Measurements from ENCODE around the gene TMEM140.

The TMEM140 gene

DNA sequence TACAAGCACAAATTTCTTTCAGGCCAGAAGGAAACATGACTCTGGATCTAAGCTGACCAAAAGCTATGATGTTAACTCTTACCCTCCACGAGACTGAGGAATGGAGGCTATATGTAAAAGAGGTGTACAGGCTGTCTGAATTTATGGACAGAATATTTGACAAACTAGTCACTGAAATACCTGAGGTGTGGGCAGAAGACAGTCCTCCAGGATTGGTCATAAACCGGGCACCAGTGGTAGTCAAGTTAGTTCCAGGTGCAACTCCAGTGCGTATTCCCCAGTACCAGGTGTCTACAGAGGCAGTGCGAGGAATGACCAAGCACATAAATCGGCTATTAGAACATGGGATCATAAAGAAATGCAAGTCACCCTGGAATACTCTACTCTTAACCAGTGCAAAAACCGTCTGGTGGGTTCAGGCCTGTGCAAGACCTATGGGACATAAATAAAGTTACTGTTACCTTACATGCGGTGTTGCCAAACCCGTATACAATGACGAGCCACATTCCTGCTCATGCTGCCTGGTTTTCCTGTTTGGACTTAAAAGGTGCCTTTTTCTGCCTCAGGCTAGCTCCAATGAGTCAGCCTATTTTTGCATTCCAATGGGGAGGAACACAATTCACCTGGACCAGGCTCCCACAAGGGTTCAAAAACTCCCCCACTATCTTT lies 29.3 kb downstream of the TMEM140 start:
- DNase-seq: no peak

DNA sequence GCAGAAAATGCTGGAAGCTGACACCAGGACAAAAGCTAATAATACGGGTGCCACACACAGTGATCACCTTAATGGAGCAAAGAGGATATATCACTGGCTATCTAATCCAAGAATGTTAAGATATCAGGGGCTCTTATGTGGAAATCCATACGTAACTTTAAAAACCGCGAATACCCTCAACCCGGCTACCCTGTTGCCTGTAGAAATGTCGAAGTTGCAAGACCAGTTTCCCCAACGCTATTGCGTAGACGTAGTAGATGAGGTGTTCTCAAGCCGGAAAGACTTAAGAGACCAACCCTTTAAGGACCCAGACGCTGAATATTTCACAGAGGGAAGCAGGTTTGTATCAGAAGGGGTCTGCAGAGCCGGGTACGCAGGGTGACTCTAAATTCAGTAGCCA lies 30.5 kb downstream of the TMEM140 start:
- DNase-seq: no peak

DNA sequence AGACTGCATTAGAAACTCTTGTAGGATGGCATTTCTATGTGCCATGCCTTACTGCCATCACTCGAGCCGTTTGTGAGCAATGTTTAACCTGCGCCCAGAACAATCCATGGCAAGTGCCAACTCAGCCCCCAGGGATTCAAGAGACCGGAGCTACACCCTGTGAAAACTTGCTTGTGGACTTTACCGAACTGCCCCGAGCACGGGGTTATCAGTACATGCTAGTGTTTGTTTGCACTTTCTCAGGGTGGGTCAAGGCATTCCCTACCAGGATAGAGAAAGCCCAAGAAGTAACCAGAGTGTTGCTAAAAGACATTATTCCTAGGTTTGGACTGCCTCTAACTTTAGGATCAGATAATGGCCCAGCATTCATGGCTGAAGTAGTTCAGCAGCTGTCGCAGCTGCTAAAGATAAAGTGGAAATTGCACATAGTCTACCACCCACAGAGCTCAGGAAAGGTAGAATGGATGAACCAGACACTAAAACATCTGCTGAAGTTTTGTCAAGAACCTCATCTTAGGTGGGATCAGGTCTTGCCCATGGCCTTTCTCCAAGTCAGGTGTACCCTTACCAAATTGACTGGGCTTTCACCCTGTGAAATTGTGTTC lies 31.6 kb downstream of the TMEM140 start:
- DNase-seq: no peak

DNA sequence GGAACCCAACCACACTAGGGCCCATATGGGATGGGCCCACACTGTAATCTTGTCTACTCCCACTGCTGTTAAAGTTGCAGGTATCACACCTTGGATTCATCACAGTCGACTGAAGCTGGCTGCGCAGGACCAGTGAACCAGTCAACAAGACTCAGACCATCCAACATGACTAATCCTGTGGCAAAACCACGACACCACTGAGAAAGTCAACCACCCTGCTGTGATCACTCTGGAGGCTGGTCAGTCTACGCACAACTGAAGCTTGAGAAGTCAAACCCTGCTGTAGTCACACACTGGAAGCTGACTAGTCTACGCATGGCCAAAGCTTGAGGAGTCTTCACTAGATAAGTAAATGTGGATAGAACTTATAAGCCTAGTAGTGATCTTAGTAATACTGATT lies 32.2 kb downstream of the TMEM140 start:
- DNase-seq: no peak

DNA sequence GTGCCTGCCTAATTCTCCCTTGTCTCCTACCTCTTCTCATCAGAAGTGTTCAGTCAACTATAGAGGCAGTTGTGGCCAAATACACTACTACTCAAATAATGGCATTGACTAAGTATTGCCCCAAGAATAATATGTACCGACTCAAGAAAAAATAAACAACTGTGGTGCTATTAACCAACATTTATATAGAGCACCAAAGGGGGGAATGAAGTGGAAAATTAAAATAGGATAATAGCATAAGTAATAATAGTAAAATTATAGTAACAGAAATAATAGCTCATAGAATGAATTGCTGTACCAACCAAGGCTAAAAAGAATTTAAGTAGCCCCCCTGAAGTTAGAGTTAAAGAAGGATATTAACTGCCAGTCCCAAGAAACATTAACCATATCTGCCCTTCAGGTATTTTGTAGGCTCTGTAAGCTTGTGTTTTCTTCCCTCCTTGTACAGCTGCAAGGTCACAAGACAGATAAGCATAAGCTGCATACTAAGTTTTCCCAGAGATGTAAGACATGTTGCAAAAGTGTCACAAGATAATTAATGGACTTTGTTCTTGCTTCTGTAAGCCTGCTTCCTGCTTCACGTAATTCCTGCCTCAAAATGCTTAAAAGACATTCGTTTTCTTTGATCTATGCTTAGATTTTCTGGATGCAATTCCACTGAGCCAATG lies 33.5 kb downstream of the TMEM140 start:
- DNase-seq: no peak

DNA sequence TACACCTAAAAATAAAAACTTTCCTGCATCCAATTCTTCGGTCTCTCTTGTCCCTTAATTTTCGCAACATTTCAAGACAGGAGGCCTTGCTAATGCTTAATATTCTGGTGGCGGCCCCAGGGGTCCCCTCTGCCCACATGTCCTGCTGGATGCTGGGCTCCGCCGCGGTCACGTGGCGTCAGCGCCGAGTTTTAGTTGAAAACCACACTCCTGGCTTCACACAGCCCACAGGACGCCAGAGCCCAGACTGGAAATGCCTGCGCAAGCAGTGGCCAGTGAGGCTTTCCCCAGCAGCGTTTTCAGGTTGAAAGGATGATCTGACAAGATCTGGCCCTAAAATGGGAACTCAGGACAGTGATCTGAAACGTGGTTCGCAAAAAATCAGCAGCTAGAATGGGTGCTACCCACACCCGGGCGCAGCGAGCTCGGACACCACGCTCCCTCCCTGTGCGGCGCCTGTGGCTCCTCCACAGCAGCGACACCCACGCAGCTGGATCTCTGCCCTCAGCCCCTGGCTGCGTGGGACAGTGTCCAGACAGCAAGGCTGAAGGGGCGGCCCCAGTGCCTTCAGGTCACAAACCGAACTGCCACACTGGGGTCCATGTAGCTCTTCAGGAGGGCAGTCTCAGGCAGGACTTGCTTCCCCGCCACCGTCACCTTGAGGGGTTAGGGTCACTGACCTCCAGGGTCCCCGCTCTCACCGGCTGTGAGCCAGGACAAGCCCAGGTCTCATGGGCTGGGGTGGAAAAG lies 34.2 kb downstream of the TMEM140 start:
- no peak for DNase-seq

DNA sequence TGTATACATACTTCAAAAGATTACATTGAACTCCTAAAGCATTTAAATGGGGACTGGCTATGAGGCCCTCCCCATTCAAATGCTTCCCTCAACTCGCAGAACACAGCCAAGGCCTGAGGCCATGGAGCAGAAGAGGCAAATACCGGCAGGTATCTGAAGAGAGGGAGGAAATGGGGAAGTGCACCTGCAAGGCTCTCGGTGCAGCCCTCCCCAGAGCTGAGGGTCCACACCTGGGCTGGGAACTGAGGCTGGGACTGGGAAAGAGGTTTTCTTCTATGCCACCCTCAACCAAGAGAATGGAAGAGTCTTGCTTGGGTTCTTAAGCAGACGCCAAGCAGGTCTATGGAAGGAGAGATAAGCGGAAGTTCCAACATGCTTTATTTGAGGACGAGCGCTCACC lies 35.6 kb downstream of the TMEM140 start:
- DNase-seq: no peak

DNA sequence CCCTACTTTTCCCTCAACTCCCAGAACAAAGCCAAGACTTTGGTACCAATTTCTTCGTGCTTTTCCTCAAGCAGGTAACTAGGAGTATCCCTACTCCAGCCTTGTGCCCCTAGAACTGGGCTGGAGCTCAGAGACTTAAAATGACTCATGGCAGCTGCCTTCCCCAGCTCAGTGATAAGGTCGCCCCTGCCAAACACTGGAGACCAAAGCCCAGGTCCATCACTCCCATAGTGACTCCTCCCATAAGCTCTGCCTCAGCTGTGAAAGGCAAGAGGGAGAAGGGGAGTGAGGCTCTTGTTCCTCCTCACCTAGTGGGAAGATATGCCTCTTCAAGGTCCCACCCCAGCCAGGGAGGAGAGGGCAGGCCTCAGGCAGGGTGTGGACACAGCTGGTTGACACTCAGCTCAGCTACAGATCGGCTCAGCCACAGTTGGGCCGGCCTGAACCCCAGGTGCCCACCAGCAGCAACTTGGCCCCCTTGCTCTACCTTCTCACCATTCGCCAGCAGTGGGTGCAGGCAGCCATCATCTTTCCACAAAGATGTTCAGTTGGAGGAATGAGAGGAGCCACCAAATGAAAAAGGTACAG lies 36.5 kb downstream of the TMEM140 start:
- DNase-seq: no peak

DNA sequence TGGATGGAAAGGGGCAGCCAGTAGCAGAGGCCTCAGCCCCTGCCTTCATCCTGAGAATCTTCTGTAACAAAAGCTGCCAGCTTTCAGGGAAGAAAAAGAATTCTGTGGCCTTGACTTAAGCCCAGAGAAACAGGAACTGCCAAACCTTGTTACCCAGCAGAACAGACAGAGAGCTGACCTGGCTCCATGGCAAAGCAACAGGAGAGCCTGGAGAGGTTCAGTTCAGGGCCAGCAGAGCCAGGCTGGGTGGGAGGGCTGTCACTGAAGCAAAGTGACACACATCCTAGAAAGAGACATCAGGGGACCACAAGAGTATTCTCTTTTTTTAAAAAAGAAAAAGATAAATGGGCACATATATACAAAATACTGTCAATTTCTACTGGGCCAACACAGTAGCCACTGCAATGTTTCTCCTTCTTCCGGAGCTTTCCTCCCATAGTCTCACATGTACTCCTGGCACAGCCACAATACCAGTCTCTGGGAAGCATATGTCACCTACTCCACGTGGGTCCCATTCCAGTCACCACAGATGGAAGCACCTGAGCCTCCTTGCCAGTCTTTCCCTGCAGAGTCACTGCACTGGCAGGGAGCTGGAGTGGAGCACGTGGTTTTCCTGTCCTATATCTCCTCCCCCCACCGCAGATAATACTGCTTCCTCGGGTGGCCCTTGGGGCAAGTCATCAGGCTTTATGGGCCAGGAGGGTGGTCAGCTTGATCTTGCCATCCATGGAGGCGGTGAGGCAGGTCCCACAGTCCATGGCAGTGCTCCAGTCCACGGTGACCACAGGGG lies 37.8 kb downstream of the TMEM140 start:
- no peak for DNase-seq

DNA sequence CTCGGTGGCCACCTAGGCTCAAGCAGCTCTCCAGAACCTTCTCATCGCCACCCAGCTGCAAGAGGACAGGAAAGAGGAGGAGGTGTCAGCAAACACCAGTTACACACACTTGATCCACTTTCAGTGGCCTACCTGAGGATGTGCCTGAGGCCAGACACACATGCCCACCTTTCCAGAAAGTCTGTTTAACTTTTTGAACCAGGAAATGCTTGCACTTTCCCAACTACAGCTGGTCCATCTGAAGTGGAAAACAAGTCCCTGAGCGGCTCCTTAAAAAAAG lies 38.3 kb downstream of the TMEM140 start:
- no peak for DNase-seq

DNA sequence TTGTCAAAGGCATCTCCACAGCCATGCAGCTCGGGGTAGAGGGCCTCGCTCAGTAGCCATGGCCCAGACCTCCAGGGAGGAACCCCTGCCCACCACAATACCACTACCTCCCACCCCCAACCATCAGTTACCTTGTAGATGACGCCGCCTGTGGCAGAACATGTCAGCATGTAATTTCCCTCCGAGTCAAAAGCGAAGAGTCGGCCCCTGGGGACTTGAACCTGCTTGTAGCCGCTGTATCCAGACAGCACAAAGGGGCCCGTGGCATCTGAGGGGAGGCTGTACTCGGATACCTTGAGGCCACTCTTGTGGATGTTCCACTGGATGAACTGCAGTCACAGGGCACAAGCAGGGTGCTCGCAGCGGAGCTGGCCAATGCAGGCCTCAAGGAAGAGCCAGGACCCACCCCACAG lies 39.0 kb downstream of the TMEM140 start:
- no peak for DNase-seq

DNA sequence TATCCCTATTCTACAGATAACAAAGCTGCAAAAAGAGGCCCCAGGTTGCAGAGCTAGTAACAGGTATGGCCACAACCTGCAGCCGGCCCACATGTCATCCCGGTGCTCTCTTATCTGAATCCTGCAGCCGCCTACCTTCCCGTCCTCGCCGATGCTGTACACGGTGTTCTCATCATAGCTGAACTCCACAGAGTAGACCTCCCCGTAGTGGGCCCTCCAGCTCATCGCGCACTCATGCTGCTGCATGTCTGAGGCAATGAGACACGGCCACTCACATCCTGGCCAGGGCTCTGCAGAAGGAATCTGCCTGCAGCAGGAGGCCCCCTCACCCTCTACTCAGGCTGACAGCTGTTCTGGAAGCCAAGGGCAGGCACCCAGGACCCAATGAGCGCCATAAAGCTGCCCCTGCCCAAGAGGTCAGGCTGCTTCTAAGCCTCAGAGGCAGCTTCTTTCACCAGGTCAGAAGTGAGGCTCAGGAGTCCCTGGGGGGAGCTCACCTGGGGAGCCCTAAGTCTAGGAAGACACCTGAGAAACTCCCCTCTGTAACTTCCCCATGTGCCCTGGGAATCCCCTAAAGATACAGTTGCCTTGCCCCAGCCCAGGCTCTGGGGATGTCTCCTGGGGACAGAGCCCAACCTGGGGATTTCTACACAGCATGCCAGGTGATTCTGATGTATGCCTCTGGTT lies 40.6 kb downstream of the TMEM140 start:
- DNase-seq: no peak

DNA sequence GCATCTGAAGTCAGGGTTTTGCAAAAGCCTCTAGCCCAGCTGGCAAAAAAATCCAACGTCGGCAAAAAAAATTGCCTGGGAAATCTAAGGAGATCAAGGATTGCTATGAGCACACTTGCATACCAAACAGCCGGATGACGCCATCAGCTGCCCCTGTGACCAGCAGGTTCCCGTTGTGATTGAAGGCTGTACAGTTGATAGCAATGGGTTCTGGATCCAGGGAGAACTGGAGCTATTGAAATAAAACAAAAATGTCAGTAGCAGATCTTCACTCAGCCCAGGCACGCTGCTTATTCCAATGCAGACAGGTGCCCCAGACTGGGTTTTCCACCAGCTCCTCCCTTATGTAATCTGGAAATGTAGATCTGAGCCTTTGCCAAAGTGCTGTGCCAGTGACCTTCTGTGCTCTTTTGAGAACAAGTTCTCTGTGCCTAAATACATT lies 41.4 kb downstream of the TMEM140 start:
- no peak for DNase-seq

DNA sequence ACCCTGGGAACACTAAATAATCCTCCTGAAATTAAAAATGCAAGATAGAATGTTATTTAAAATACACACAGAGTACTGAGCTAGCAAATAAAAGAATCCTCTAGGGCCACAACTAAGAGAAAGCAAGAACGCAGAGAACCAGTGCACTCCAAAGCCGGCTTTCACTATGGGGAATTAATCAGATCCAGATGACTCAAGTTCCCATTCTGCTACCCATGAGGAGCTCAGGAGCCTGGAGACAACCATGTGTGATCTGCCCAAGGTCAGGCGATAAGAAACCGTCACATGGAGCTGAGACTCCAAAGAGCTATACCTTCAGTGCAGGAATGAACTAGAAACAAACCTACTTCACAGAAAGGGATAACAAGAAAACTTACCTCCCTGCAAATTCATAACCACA lies 42.1 kb downstream of the TMEM140 start:
- no peak for DNase-seq

DNA sequence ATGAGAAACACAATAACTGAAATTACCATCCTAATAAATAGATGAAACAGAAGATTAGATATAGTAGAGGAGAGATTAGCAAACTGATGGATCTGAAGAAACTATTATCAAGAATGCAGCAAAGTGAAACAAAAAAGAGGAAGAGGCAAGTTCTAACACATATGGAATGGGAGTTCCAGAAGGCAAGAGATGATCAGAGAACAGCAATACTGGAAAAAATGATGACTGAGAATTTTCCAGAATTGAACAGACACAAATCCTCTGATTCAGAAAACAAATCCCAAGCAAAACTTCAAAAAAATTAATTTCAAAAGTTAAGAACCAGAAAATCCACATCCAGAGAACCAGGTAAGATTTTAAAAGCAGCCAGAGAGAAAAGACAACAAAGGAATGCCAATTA lies 42.8 kb downstream of the TMEM140 start:
- no peak for DNase-seq

DNA sequence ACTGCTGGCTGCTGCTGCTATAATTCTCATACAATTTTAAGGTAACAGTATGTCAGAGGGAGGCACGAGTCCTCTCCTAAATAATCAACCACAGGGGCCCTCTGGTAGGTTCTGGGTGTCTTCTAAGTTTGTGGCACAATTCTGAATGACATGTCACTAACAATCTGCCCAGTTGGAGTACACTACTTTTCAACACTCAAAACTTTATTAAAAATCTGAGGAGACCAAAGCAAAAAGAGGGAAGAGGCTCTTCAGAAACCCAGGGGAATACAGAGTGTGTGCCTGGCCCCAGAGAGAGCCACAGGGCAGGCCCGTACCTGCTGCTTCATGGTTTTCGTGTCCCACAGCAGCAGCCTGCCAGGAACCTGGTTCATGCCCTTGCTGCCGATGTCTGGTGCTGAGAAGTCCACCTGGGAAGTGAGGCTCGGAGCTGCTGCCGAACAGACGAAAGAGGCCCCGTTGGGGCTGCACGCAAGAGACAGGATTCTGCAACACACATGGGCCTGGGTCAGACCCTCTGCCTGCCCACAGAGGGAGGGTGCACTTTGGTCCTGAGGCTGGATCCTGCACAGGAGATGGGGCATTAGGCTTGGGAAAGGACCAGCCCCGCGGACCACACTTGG lies 45.2 kb downstream of the TMEM140 start:
- no peak for DNase-seq

DNA sequence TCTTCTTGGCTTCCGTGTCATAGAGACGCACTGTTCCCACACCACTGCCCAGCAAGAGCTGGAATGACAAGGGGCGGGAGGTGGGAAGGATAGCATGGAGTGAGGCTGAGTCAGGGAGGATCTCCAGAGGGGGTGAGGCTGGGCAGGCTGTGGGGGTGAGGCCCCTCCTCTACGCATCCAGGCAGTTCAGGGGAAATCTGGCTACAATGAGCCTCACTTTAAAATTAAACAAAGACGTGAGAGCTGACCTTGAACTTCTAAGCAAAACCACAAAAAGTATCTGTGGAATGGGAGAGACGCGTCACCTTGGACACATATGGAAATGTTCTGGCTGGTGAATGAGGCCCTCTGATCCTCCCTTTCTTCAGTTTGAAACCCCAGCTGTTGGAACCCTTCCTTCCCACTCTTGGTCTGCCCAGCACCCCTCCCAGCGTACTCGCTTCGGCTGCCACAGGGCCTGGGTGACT lies 45.8 kb downstream of the TMEM140 start:
- DNase-seq: no peak

DNA sequence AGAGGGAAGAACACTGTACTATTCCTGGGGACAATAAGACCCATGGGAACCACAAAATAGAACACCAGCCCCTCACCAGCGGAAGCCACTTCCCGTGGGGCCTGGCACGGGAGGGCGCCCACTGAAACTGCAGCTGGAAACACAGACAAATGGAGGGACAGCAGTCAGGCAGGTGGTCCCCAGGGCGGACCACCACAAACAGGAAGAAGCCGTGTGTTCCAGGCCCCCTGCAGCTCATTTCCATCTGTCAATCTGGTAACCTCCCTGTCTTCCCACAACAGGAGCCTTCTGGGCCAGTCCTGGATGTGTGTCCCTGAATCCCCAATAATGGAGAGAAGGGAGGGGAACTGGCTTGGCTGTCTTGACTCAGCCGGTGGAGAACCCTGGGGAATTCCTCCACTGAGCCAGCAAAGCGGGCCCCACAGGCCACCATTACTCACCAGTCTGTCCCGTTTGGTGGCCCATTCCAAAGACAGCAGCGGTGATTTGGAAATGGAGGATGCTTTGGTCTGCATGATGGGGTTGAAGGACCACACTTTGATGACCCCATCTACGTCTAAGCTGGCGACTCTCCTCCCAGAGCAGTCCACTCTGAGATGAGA lies 46.7 kb downstream of the TMEM140 start:
- DNase-seq: no peak

DNA sequence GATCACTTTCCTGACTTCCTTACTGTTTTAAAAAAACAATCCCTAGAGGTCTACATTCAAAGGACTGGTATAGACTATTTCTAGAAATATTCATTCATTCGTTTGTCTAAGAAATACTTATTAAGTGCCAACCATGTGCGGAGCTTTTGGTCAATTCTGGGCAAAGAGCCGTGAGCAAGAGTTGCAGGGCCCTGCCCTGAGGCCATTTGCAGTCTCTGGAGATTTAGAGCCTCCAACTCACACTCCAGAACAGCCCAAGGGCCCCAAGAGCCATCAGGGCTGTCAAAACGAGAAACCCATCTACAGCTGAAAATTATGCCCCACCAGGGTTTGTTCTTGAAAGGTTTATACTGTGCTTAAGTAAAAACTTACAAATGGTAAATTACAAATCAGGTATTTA lies 47.3 kb downstream of the TMEM140 start:
- DNase-seq: no peak

DNA sequence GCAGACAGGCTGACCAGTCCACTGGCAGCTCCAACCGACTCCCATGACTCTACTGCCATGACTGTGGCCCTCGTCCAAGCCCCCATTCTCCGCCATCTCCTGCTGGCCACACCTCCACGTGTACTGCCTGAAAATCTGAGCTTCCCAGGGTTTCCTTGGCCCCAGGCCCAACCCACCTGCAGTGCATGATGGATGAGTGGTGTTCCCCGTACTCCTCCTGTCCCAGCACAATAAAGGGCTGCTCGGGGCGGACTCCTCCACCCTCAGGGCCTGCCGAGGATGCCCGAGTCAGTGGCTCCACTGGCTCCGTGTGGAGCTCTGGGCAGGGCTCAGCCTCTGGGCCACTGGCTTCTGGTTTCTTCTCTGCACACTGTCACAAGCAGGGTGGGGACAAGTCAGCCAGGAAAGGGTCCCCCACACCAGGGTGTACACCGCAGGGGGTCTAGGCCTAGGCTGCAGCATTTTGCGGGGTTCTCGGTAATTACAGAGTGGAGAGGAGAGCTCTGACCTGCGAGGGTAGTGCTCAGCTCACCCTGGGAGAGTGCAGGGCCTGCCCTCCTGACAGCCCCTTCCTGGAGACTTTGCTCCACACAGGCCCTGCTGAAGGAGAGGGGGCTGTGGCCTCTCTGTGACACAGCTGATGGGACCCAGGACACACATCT lies 48.2 kb downstream of the TMEM140 start:
- DNase-seq: no peak

DNA sequence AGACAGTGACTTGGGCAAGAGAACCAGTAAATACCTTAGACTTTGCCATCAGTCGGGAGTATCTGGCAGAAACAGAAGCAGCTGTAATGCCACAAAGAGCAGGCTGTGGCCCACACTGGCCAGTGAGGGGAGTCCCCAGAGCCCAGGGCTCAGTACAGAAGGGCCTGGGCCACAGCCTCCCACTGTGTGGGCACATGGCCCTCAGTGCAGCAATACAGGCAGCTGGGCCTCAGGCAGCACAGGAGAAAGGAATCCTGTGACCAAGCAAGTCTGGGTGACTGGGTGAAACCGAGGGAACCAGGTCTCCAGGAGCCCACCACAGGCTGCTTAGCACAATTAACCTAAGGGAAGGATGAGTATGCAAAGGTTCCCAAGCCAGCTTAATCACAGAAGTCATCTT lies 49.5 kb downstream of the TMEM140 start:
- no peak for DNase-seq

All from CD4-positive, alpha-beta T cell treated with Interleukin-12 subunit alpha and Interleukin-12 subunit beta, for 1 hour (primary cell).